ENCODE results near the gene KCNQ4. TPM values are rescaled to one million over a fixed set of nuclear protein-coding genes. Genes with fewer than 3 reads are reported as not detected.

The KCNQ4 gene
- total RNA-seq, 1 experiment from 2014 or later, result 0.81 TPM

- H3K27ac ChIP-seq, result no peak overlapping the region
- H3K4me2 ChIP-seq, result no peak overlapping the region
- POLR2A ChIA-PET (ENCODE audit: unreplicated experiment), result interaction anchor here (0.6 kb wide), 1 partner anchor 177 kb away, joined by 4 read pairs; the partner anchor contains the start of gene RIMS3
- H2AFZ ChIP-seq, result no peak overlapping the region
- H3K9me3 ChIP-seq (ENCODE audit: insufficient read depth, low read depth), result no peaks in the 10 kb centered on the region
- no TSS peak for BruUV-seq (replicated peaks)
- no peaks in the 10 kb centered on the region for H4K20me1 ChIP-seq (ENCODE audit: insufficient read depth)
- H3K4me1 ChIP-seq (replicated peaks; ENCODE audit: insufficient read depth), result no peaks in the 10 kb centered on the region
- intact Hi-C loops (cut with micrococcal nuclease; ENCODE audit: unreplicated experiment), result loop anchor here (10.0 kb wide), 1 partner anchor 403 kb away; the partner anchor contains the start of gene SCMH1
- H3K27me3 ChIP-seq (ENCODE audit: insufficient read depth, low read depth), result no peaks in the 10 kb centered on the region
- CTCF ChIA-PET, result no interaction called here
- H3F3A ChIP-seq (ENCODE audit: insufficient read depth, low read depth), result no peaks in the 10 kb centered on the region
- DNase-seq, result no peak
- no peaks in the 10 kb centered on the region for H3K79me2 ChIP-seq (ENCODE audit: low read depth)
- H3K9me2 ChIP-seq (ENCODE audit: insufficient read depth), result no peaks in the 10 kb centered on the region
- H3K36me3 ChIP-seq (ENCODE audit: low read depth), result no peaks in the 10 kb centered on the region
- no peak overlapping the region for H3K4me3 ChIP-seq
- TF ChIP-seq CTCF (conservative IDR thresholded peaks at IDR 0.05) (no peak), EZH2 (IDR thresholded peaks at IDR 0.05; ENCODE audit: low read depth) (no peak)
These were observed 58.6 kb downstream of the KCNQ4 start for GRCh38 chr1:40842207-40842606.

- Histone ChIP-seq H2AFZ (no peak overlapping the region), H3K27ac (no peak overlapping the region), H3K79me2 (ENCODE audit: low read depth) (no peaks in the 10 kb centered on the region), H3K9me3 (ENCODE audit: insufficient read depth, low read depth) (no peaks in the 10 kb centered on the region), H3F3A (ENCODE audit: insufficient read depth, low read depth) (no peaks in the 10 kb centered on the region), H3K27me3 (ENCODE audit: insufficient read depth, low read depth) (no peaks in the 10 kb centered on the region), H3K36me3 (ENCODE audit: low read depth) (no peaks in the 10 kb centered on the region), H3K9me2 (ENCODE audit: insufficient read depth) (no peaks in the 10 kb centered on the region), H3K4me2 (no peak overlapping the region), H3K4me1 (replicated peaks; ENCODE audit: insufficient read depth) (no peaks in the 10 kb centered on the region), H3K4me3 (no peak overlapping the region), H4K20me1 (ENCODE audit: insufficient read depth) (no peaks in the 10 kb centered on the region)
- ChIA-PET POLR2A (ENCODE audit: unreplicated experiment) (no interaction called here), CTCF (no interaction called here)
- DNase-seq, result no peak
- TF ChIP-seq CTCF (conservative IDR thresholded peaks at IDR 0.05) (no peak), EZH2 (IDR thresholded peaks at IDR 0.05; ENCODE audit: low read depth) (no peak)
- BruUV-seq (replicated peaks), result no TSS peak
- intact Hi-C loops (cut with micrococcal nuclease; ENCODE audit: unreplicated experiment), result loop anchor here (10.0 kb wide), 1 partner anchor 402 kb away; the partner anchor contains the start of gene SCMH1
These were observed 59.1 kb downstream of the KCNQ4 start for GRCh38 chr1:40842691-40843090.

- intact Hi-C loops (cut with micrococcal nuclease; ENCODE audit: unreplicated experiment), result loop anchor here (10.0 kb wide), 1 partner anchor 401 kb away; the partner anchor contains the start of gene SCMH1
- no peak overlapping the region for H2AFZ ChIP-seq
- no peak overlapping the region for H3K4me3 ChIP-seq
- ChIA-PET POLR2A (ENCODE audit: unreplicated experiment) (no interaction called here), CTCF (no interaction called here)
- no peaks in the 10 kb centered on the region for H3K9me3 ChIP-seq (ENCODE audit: insufficient read depth, low read depth)
- no peaks in the 10 kb centered on the region for H3F3A ChIP-seq (ENCODE audit: insufficient read depth, low read depth)
- TF ChIP-seq CTCF (conservative IDR thresholded peaks at IDR 0.05), result no peak
- TF ChIP-seq EZH2 (IDR thresholded peaks at IDR 0.05; ENCODE audit: low read depth), result no peak
- no TSS peak for BruUV-seq (replicated peaks)
- no peak overlapping the region for H3K27ac ChIP-seq
- H3K36me3 ChIP-seq (ENCODE audit: low read depth), result no peaks in the 10 kb centered on the region
- H4K20me1 ChIP-seq (ENCODE audit: insufficient read depth), result no peaks in the 10 kb centered on the region
- H3K79me2 ChIP-seq (ENCODE audit: low read depth), result no peaks in the 10 kb centered on the region
- no peaks in the 10 kb centered on the region for H3K4me1 ChIP-seq (replicated peaks; ENCODE audit: insufficient read depth)
- H3K27me3 ChIP-seq (ENCODE audit: insufficient read depth, low read depth), result no peaks in the 10 kb centered on the region
- H3K9me2 ChIP-seq (ENCODE audit: insufficient read depth), result no peaks in the 10 kb centered on the region
- DNase-seq, result no peak
- H3K4me2 ChIP-seq, result no peak overlapping the region
These were observed 60.5 kb downstream of the KCNQ4 start for GRCh38 chr1:40844079-40844478.

All from PC-9 (cell line).